IMR-90 (cell line): Measurements from ENCODE around the gene COL25A1. TPM values are rescaled to one million over a fixed set of nuclear protein-coding genes. Genes with fewer than 3 reads are reported as not detected.

Source experiments
- ATAC-seq: fragments of 200-7000 bp; cut with Tn5 transposase; 2 replicates; pipeline ENCODE4 v1.9.1; 2020; ENCODE audit warnings: low read depth, mild to moderate bottlenecking, moderate library complexity
- BruUV-seq: library from RNA; stranded (reverse); fragments of 400-500 nt; replicated peaks from 2 replicates; lab custom pipeline; 2021; lab: Mats Ljungman, UMichigan
- CTCF ChIA-PET: fragments of 300-600 bp; formaldehyde crosslinking; extraction: SDS; loops from one replicate; lab custom pipeline; 2021; ENCODE audit warnings: antibody characterized with exemption; lab: Yijun Ruan, JAX
- POLR2A ChIA-PET: fragments of 300-600 bp; sonication (Branson Sonifier 250); formaldehyde crosslinking; loops from one replicate; lab custom pipeline; 2022; ENCODE audit warnings: antibody characterized with exemption; ENCODE audit not compliant: unreplicated experiment; lab: Charles Lee
- DNase-seq: peaks from one replicate; pipeline ENCODE4 v3.0.0; 2013
- H2AFZ ChIP-seq: replicated peaks from 2 replicates; pipeline ENCODE3; 2013; ENCODE audit warnings: low read length, mild to moderate bottlenecking; ENCODE audit not compliant: poor library complexity
- H2AK5ac ChIP-seq: 2 replicates; pipeline ENCODE4 v1.6.1; 2013; ENCODE audit warnings: low read depth, low read length, inconsistent platforms
- H2AK9ac ChIP-seq: replicated peaks from 2 replicates; pipeline ENCODE3; 2013; ENCODE audit warnings: mild to moderate bottlenecking, low read depth, low read length, moderate library complexity; ENCODE audit not compliant: poor library complexity
- H2BK120ac ChIP-seq: 2 replicates; pipeline ENCODE4 v1.6.1; 2013; ENCODE audit warnings: low read depth, low read length, inconsistent platforms
- H2BK15ac ChIP-seq: 3 replicates; pipeline ENCODE4 v1.6.1; 2013; ENCODE audit warnings: low read depth, low read length, inconsistent platforms
- H2BK20ac ChIP-seq: 2 replicates; pipeline ENCODE4 v1.6.1; 2013; ENCODE audit warnings: low read depth, mild to moderate bottlenecking, inconsistent platforms, low read length, moderate library complexity
- H2BK5ac ChIP-seq: 2 replicates; pipeline ENCODE4 v1.6.1; 2013; ENCODE audit warnings: mild to moderate bottlenecking, low read depth, low read length, inconsistent platforms; ENCODE audit not compliant: poor library complexity, severe bottlenecking
- H3K14ac ChIP-seq: replicated peaks from 2 replicates; pipeline ENCODE4 v1.6.1; 2013; ENCODE audit warnings: low read depth, low read length, inconsistent platforms
- H3K18ac ChIP-seq: 2 replicates; pipeline ENCODE4 v1.6.1; 2013; ENCODE audit warnings: low read depth, low read length, control low read depth
- H3K23ac ChIP-seq: 2 replicates; pipeline ENCODE4 v1.6.1; 2013; ENCODE audit warnings: low read depth, low read length, inconsistent platforms
- H3K27ac ChIP-seq: 2 replicates; pipeline ENCODE4 v1.5.1; 2013; ENCODE audit warnings: mild to moderate bottlenecking, control low read depth, low read length; ENCODE audit not compliant: insufficient read depth
- H3K27me3 ChIP-seq: 2 replicates; pipeline ENCODE4 v1.6.1; 2013; ENCODE audit warnings: low read length; ENCODE audit not compliant: control insufficient read depth, insufficient read depth
- H3K36me3 ChIP-seq: 2 replicates; pipeline ENCODE4 v1.6.1; 2013; ENCODE audit warnings: low read length, mixed read lengths; ENCODE audit not compliant: control insufficient read depth, insufficient read depth
- H3K4ac ChIP-seq: 2 replicates; pipeline ENCODE4 v1.6.1; 2013; ENCODE audit warnings: low read depth, low read length, inconsistent platforms
- H3K4me1 ChIP-seq: 2 replicates; pipeline ENCODE4 v1.6.1; 2013; ENCODE audit warnings: low read length, mixed read lengths; ENCODE audit not compliant: control insufficient read depth, insufficient read depth
- H3K4me2 ChIP-seq: 2 replicates; pipeline ENCODE4 v1.6.1; 2013; ENCODE audit warnings: low read depth, mild to moderate bottlenecking, control low read depth, low read length, moderate library complexity
- H3K4me3 ChIP-seq: 2 replicates; pipeline ENCODE4 v1.5.1; 2013; ENCODE audit warnings: low read depth, mild to moderate bottlenecking, control low read depth, low read length, moderate library complexity; ENCODE audit not compliant: insufficient read depth
- H3K56ac ChIP-seq: 2 replicates; pipeline ENCODE4 v1.6.1; 2013; ENCODE audit warnings: low read length, inconsistent platforms; ENCODE audit not compliant: insufficient read depth; ENCODE audit errors: extremely low read depth
- H3K79me1 ChIP-seq, 2 experiments: 2 replicates each; pipeline ENCODE4 v1.6.1; 2013; ENCODE audit warnings: low read length in 2 of 2, inconsistent platforms in 1 of 2, low read depth in 1 of 2
- H3K9ac ChIP-seq: 2 replicates; pipeline ENCODE4 v1.6.1; 2013; ENCODE audit warnings: low read depth, low read length, control low read depth
- H3K9me1 ChIP-seq: 2 replicates; pipeline ENCODE4 v1.6.1; 2013; ENCODE audit warnings: low read length, inconsistent platforms; ENCODE audit not compliant: insufficient read depth
- H3K9me3 ChIP-seq: 2 replicates; pipeline ENCODE4 v1.6.1; 2013; ENCODE audit warnings: low read length; ENCODE audit not compliant: control insufficient read depth, insufficient read depth
- H4K20me1 ChIP-seq: 2 replicates; pipeline ENCODE4 v1.6.1; 2013; ENCODE audit warnings: low read length, inconsistent platforms; ENCODE audit not compliant: insufficient read depth
- H4K5ac ChIP-seq: 2 replicates; pipeline ENCODE4 v1.6.1; 2013; ENCODE audit warnings: mild to moderate bottlenecking, low read depth, low read length, control low read depth
- H4K8ac ChIP-seq, 2 experiments: 2 replicates each; pipeline ENCODE4 v1.6.1; 2013; ENCODE audit warnings: low read depth in 2 of 2, low read length in 2 of 2, control low read depth in 1 of 2, inconsistent platforms in 1 of 2
- H4K91ac ChIP-seq: 2 replicates; pipeline ENCODE4 v1.6.1; 2013; ENCODE audit warnings: low read depth, low read length, inconsistent platforms; ENCODE audit not compliant: insufficient read depth
- BHLHE40 ChIP-seq: fragments of 150-350 bp; IDR thresholded peaks from 2 replicates; pipeline ENCODE4 v1.6.1; 2016; ENCODE audit warnings: mild to moderate bottlenecking, low read depth, low read length
- CEBPB ChIP-seq: IDR thresholded peaks from 2 replicates; pipeline ENCODE4 v1.6.1; 2012; ENCODE audit warnings: low read depth, low read length, improper control_type of control experiment
- ELK1 ChIP-seq: fragments of 150-350 bp; IDR thresholded peaks from 2 replicates; pipeline ENCODE4 v1.6.1; 2016; ENCODE audit warnings: low read depth, mild to moderate bottlenecking, low read length, moderate library complexity, borderline replicate concordance
- FOS ChIP-seq: fragments of 150-350 bp; IDR thresholded peaks from 2 replicates; pipeline ENCODE4 v1.6.1; 2016; ENCODE audit warnings: low read depth, low read length
- MAFK ChIP-seq: IDR thresholded peaks from 2 replicates; pipeline ENCODE4 v1.6.1; 2012; ENCODE audit warnings: low read depth, low read length, improper control_type of control experiment
- NFE2L2 ChIP-seq: fragments of 150-350 bp; IDR thresholded peaks from 2 replicates; pipeline ENCODE4 v1.6.1; 2016; ENCODE audit warnings: low read depth, mild to moderate bottlenecking, low read length
- POLR2A ChIP-seq: IDR thresholded peaks from 2 replicates; pipeline ENCODE4 v1.6.1; 2012; ENCODE audit warnings: mild to moderate bottlenecking, low read depth, low read length
- RAD21 ChIP-seq: IDR thresholded peaks from 2 replicates; pipeline ENCODE4 v1.6.1; 2012; ENCODE audit warnings: low read length, improper control_type of control experiment
- RFX5 ChIP-seq: IDR thresholded peaks from 2 replicates; pipeline ENCODE4 v1.8.0; 2012; ENCODE audit warnings: low read depth, mild to moderate bottlenecking, low read length, moderate library complexity
- WGBS, 2 experiments: methylation state at CpG; one replicate each; pipeline versions ENCODE4 v1.1.5 to v1.1.7; 2013; ENCODE audit warnings: missing lambda C conversion rate in 2 of 2; ENCODE audit not compliant: insufficient read length in 1 of 2; ENCODE audit errors: extremely low coverage in 2 of 2; 5-methylcytosine and 5-hydroxymethylcytosine counted together
- dilution Hi-C: fragments of 300-500 bp; cut with HindIII; formaldehyde crosslinking; loops from one replicate; pipeline ENCODE4 v1.14.3; 2018; ENCODE audit warnings: low sequenced_read_pairs; ENCODE audit not compliant: unreplicated experiment
- in situ Hi-C: fragments of 300-500 bp; cut with MboI; formaldehyde crosslinking; loops from 3 replicates; pipeline ENCODE4 v1.14.3; 2019; ENCODE audit warnings: low sequenced_read_pairs, inconsistent platforms, mixed read lengths
- intact Hi-C: fragments of 100-400 bp; cut with micrococcal nuclease; formaldehyde crosslinking; loops from 2 replicates; pipeline ENCODE4 v1.10.0; 2022
- polyA plus RNA-seq, 3 experiments: library from polyadenylated mRNA; depleted of rRNA; stranded (reverse); fragments of >200 nt; gene quantifications; 2 replicates each; pipeline ENCODE4 v1.2.3, GENCODE V29; 2012; ENCODE audit warnings: low replicate concordance in 1 of 3
- total RNA-seq: library from RNA; depleted of rRNA; stranded (reverse); fragments of >200 nt; gene quantifications from 2 replicates; pipeline ENCODE4 v1.2.3, GENCODE V29; 2012
- TF ChIP-seq, protein P1 (sequence below): fragments of 150-350 bp; IDR thresholded peaks from 2 replicates; pipeline ENCODE4 v1.6.1; 2017; ENCODE audit warnings: mild to moderate bottlenecking, antibody characterized with exemption, low read length, low read depth

Gene COL25A1
- total and polyA plus RNA-seq, 2 of the 4 experiments (the other 2 are of a cell fraction) = under 0.01 to 0.05 TPM

- no peak overlapping the region for H2BK15ac ChIP-seq
- no peak overlapping the region for H2AFZ ChIP-seq
- no peak overlapping the region for H2BK5ac ChIP-seq
- H3K9me3 ChIP-seq = no peaks in the 10 kb centered on the region
- H3K18ac ChIP-seq = no peak overlapping the region
- TF ChIP-seq MAFK (no peak), RAD21 (no peak), FOS (no peak), POLR2A (no peak), NFE2L2 (no peak), BHLHE40 (no peak), RFX5 (no peak), ELK1 (no peak), CEBPB (no peak)
- TF ChIP-seq, protein P1, sequence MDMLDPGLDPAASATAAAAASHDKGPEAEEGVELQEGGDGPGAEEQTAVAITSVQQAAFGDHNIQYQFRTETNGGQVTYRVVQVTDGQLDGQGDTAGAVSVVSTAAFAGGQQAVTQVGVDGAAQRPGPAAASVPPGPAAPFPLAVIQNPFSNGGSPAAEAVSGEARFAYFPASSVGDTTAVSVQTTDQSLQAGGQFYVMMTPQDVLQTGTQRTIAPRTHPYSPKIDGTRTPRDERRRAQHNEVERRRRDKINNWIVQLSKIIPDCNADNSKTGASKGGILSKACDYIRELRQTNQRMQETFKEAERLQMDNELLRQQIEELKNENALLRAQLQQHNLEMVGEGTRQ = no peak
- DNase-seq (no peak), ATAC-seq (no peak)
- dilution Hi-C loops (no loop called here), intact Hi-C loops (no loop called here), in situ Hi-C loops (no loop called here)
- H3K4me2 ChIP-seq = no peak overlapping the region
- ChIA-PET CTCF (no interaction called here), POLR2A (no interaction called here)
- no peaks in the 10 kb centered on the region; the same call in 1 of the 2 replicates for H3K9me1 ChIP-seq
- no peak overlapping the region for H4K91ac ChIP-seq
- BruUV-seq = no TSS peak
- no peaks in the 10 kb centered on the region for H4K20me1 ChIP-seq
- H2AK9ac ChIP-seq = no peak overlapping the region
- H3K27ac ChIP-seq = no peak overlapping the region
- no peak overlapping the region for H4K8ac ChIP-seq
- no peaks in the 10 kb centered on the region for H3K27me3 ChIP-seq
- H4K5ac ChIP-seq = no peak overlapping the region
- no peaks in the 10 kb centered on the region for H3K36me3 ChIP-seq
- no peak overlapping the region for H3K4ac ChIP-seq
- H2AK5ac ChIP-seq = no peak overlapping the region
- no peak overlapping the region for H3K56ac ChIP-seq
- H2BK120ac ChIP-seq = no peak overlapping the region
- no peak overlapping the region for H3K4me3 ChIP-seq
- no peaks in the 10 kb centered on the region for H3K4me1 ChIP-seq
- H3K79me1 ChIP-seq = no peaks in the 10 kb centered on the region
- no peak overlapping the region for H3K14ac ChIP-seq
- no peak overlapping the region for H2BK20ac ChIP-seq
- no peak overlapping the region for H3K23ac ChIP-seq
- H3K9ac ChIP-seq = no peak overlapping the region
- WGBS, 2 experiments = no CpG with 5 or more reads among the region's 3 CpGs
These were observed 359.1 kb downstream of the COL25A1 start for GRCh38 chr4:108943371-108943770.
